IMR-90 (cell line): ENCODE results near the gene C1orf141.

Experiments used
- CTCF ChIP-seq: conservative IDR thresholded peaks from 2 replicates; pipeline ENCODE4 v1.5.1; 2012; ENCODE audit warnings: mild to moderate bottlenecking, low read depth, low read length, improper control_type of control experiment
- FOS ChIP-seq: fragments of 150-350 bp; IDR thresholded peaks from 2 replicates; pipeline ENCODE4 v1.6.1; 2016; ENCODE audit warnings: low read depth, low read length
- POLR2A ChIP-seq: IDR thresholded peaks from 2 replicates; pipeline ENCODE4 v1.6.1; 2012; ENCODE audit warnings: mild to moderate bottlenecking, low read depth, low read length
- RCOR1 ChIP-seq: IDR thresholded peaks from 2 replicates; pipeline ENCODE4 v1.6.1; 2012; ENCODE audit warnings: mild to moderate bottlenecking, low read length, improper control_type of control experiment; ENCODE audit not compliant: insufficient replicate concordance
- SMC3 ChIP-seq: fragments of 150-350 bp; IDR thresholded peaks from 2 replicates; pipeline ENCODE4 v1.6.1; 2016; ENCODE audit warnings: low read depth, mild to moderate bottlenecking, antibody characterized with exemption, low read length, moderate library complexity
- USF2 ChIP-seq: fragments of 150-350 bp; IDR thresholded peaks from 2 replicates; pipeline ENCODE4 v1.6.1; 2017; ENCODE audit warnings: mild to moderate bottlenecking, antibody characterized with exemption, low read length, low read depth

GRCh38 chr1:67060811-67061218, 74.0 kb downstream of the C1orf141 start:
- TF ChIP-seq SMC3 (no peak), RCOR1 (peak; percentile 98), CTCF (no peak), POLR2A (no peak), FOS (peak; percentile 100), USF2 (0 out of 2 replicates have a peak, but pooled peaks have one; percentile 7)
